A549 (cell line): ENCODE measurements around the gene NKX6-1.

ENCODE experiments used
- CTCF ChIP-seq: fragments of >200 bp; sonication (Bioruptor Twin); formaldehyde crosslinking; IDR thresholded peaks from 3 replicates; pipeline ENCODE4 v1.5.1; 2016
- EHMT2 ChIP-seq: fragments of 200-600 bp; sonication (generic); IDR thresholded peaks from 2 replicates; pipeline ENCODE4 v1.6.1; 2016; ENCODE audit warnings: antibody characterized with exemption, low read depth, mild to moderate bottlenecking, moderate library complexity
- HOXA7 ChIP-seq: fragments of 250-450 bp; sonication (Bioruptor Pico); IDR thresholded peaks from 2 replicates; pipeline ENCODE4 v1.5.0; 2020; ENCODE audit warnings: mild to moderate bottlenecking, moderate library complexity
- POLR2A ChIP-seq: IDR thresholded peaks from 2 replicates; pipeline ENCODE4 v1.6.1; 2012; ENCODE audit warnings: mild to moderate bottlenecking, low read length
- RCOR1 ChIP-seq: fragments of 150-350 bp; IDR thresholded peaks from 2 replicates; pipeline ENCODE4 v1.6.1; 2014; ENCODE audit warnings: antibody characterized with exemption, low read length, low read depth
- USF2 ChIP-seq: fragments of 450-650 bp; IDR thresholded peaks from 2 replicates; pipeline ENCODE4 v1.6.1; 2014; ENCODE audit warnings: antibody characterized with exemption

GRCh38 chr4:84507941-84508340 lies 8.8 kb upstream of the NKX6-1 start:
- TF ChIP-seq USF2 = no peak
- TF ChIP-seq POLR2A = no peak
- no peak for TF ChIP-seq HOXA7
- TF ChIP-seq RCOR1 = no peak
- no peak for TF ChIP-seq CTCF
- no peak for TF ChIP-seq EHMT2
